HepG2 (cell line): Measurements from ENCODE around the gene CES1. TPM values are rescaled to one million over a fixed set of nuclear protein-coding genes. Genes with fewer than 3 reads are reported as not detected.

Experiments
- ATAC-seq: fragments of 200-7000 bp; cut with Tn5 transposase; 3 replicates; pipeline ENCODE4 v1.9.1; 2020; ENCODE audit warnings: mild to moderate bottlenecking, moderate library complexity
- BruUV-seq: library from RNA; stranded (reverse); fragments of 400-500 nt; replicated peaks from 2 replicates; lab custom pipeline; 2021; lab: Mats Ljungman, UMichigan
- CTCF ChIA-PET: fragments of 300-600 bp; formaldehyde crosslinking; extraction: SDS; loops from one replicate; lab custom pipeline; 2021; ENCODE audit warnings: low total read pairs, inconsistent platforms, low intra/inter-chr PET ratio; lab: Yijun Ruan, JAX
- POLR2A ChIA-PET: fragments of 350-600 bp; sonication (Branson Sonifier 250); formaldehyde crosslinking; loops from one replicate; lab custom pipeline; 2020; ENCODE audit warnings: antibody characterized with exemption, inconsistent platforms; lab: Yijun Ruan, JAX
- DNase-seq: peaks from one replicate; pipeline ENCODE4 v3.0.0-alpha.2; 2015; ENCODE audit warnings: low spot score
- FAIRE-seq: peaks from 3 replicates; lab custom pipeline; 2011; peaks lifted over from hg19 to GRCh38; lab: Jason Lieb, UNC
- H2AFZ ChIP-seq: one replicate; pipeline ENCODE4 v1.6.1; 2011; ENCODE audit warnings: low read length, inconsistent platforms
- H3K27ac ChIP-seq: fragments of 300-600 bp; 3 replicates; pipeline ENCODE4 v1.8.0; 2011; ENCODE audit warnings: mixed run types, mild to moderate bottlenecking, mixed read lengths, low read length, inconsistent platforms; ENCODE audit not compliant: insufficient read depth; ENCODE audit errors: extremely low read length
- H3K27me3 ChIP-seq, 2 experiments: fragments of 200-600 bp in 1 of 2; 2 replicates in 1 of 2; 3 replicates in 1 of 2; pipeline versions ENCODE4 v1.6.0 to v1.8.0; 2011; ENCODE audit warnings: low read length in 2 of 2, mild to moderate bottlenecking in 2 of 2, moderate library complexity in 2 of 2, inconsistent platforms in 1 of 2; ENCODE audit not compliant: insufficient read depth in 2 of 2, control insufficient read depth in 1 of 2
- H3K36me3 ChIP-seq, 2 experiments: fragments of 200-600 bp in 1 of 2; replicated peaks in 1 of 2; 2 replicates in 1 of 2; 3 replicates in 1 of 2; pipeline versions ENCODE4 v1.5.1 to v1.8.0; 2011; ENCODE audit warnings: low read length in 2 of 2, inconsistent platforms in 1 of 2; ENCODE audit not compliant: insufficient read depth in 2 of 2, control insufficient read depth in 1 of 2
- H3K4me1 ChIP-seq: 2 replicates; pipeline ENCODE4 v1.5.1; 2012; ENCODE audit warnings: low read length, inconsistent platforms; ENCODE audit not compliant: insufficient read depth
- H3K4me2 ChIP-seq: 2 replicates; pipeline ENCODE4 v1.6.0; 2011; ENCODE audit warnings: low read depth, low read length, inconsistent platforms
- H3K4me3 ChIP-seq, 3 experiments: fragments of 200-600 bp in 1 of 3; sonication (generic), shearing (Covaris generic) in 1 of 3; replicated peaks in 1 of 3; 2 replicates each; pipeline ENCODE4 v1.5.1; 2011 to 2016; ENCODE audit warnings: low read length in 3 of 3, inconsistent platforms in 2 of 3, low read depth in 2 of 3, mild to moderate bottlenecking in 2 of 3, control low read depth in 1 of 3, mixed read lengths in 1 of 3; ENCODE audit not compliant: insufficient read depth in 1 of 3
- H3K79me2 ChIP-seq: one replicate; pipeline ENCODE4 v1.6.1; 2011; ENCODE audit warnings: low read length, inconsistent platforms; ENCODE audit not compliant: insufficient read depth
- H3K9ac ChIP-seq: 2 replicates; pipeline ENCODE4 v1.6.0; 2011; ENCODE audit warnings: mild to moderate bottlenecking, low read depth, low read length, inconsistent platforms; ENCODE audit not compliant: insufficient read depth
- H3K9me3 ChIP-seq: 2 replicates; pipeline ENCODE4 v1.5.1; 2012; ENCODE audit warnings: mild to moderate bottlenecking, low read length
- H4K20me1 ChIP-seq: 2 replicates; pipeline ENCODE4 v1.6.0; 2011; ENCODE audit warnings: inconsistent platforms, mild to moderate bottlenecking, low read length, moderate library complexity; ENCODE audit not compliant: insufficient read depth
- ATM ChIP-seq: fragments of 450-650 bp; IDR thresholded peaks from 2 replicates; pipeline ENCODE4 v1.7.1; 2017; ENCODE audit warnings: mild to moderate bottlenecking, borderline replicate concordance
- BHLHE40 ChIP-seq: IDR thresholded peaks from 2 replicates; pipeline ENCODE4 v1.6.1; 2011; ENCODE audit warnings: low read length, improper control_type of control experiment
- E2F1 ChIP-seq: sonication (generic); formaldehyde crosslinking; IDR thresholded peaks from 2 replicates; pipeline ENCODE4 v1.5.0; 2020; ENCODE audit warnings: missing genetic modification reagents
- FOXC1 ChIP-seq: sonication (generic); formaldehyde crosslinking; IDR thresholded peaks from 2 replicates; pipeline ENCODE4 v1.8.0; 2022; ENCODE audit warnings: mild to moderate bottlenecking, missing genetic modification reagents, borderline replicate concordance
- JUND ChIP-seq: sonication (generic); formaldehyde crosslinking; IDR thresholded peaks from 2 replicates; pipeline ENCODE4 v1.8.0; 2022; ENCODE audit warnings: mild to moderate bottlenecking, missing genetic modification reagents
- KDM2A ChIP-seq: sonication (generic); formaldehyde crosslinking; IDR thresholded peaks from 2 replicates; pipeline ENCODE4 v1.4.0; 2020; ENCODE audit warnings: low read depth, missing genetic modification reagents, borderline replicate concordance
- MEIS1 ChIP-seq: sonication (generic); formaldehyde crosslinking; IDR thresholded peaks from 2 replicates; pipeline ENCODE4 v1.9.0; 2021; ENCODE audit warnings: mild to moderate bottlenecking, missing genetic modification reagents, moderate library complexity, borderline replicate concordance
- RARA ChIP-seq: IDR thresholded peaks from 2 replicates; pipeline ENCODE4 v1.6.1; 2016; ENCODE audit warnings: missing genetic modification reagents, missing compliant biosample characterization
- RBM22 ChIP-seq: fragments of 200-400 bp; formaldehyde crosslinking; optimal IDR thresholded peaks from 2 replicates; pipeline ENCODE3; 2017; ENCODE audit warnings: mild to moderate bottlenecking, low read length, moderate library complexity
- TCF7 ChIP-seq: sonication (generic); IDR thresholded peaks from 2 replicates; pipeline ENCODE4 v1.6.1; 2016; ENCODE audit warnings: antibody characterized with exemption, low read depth
- ZNF138 ChIP-seq: sonication (generic); formaldehyde crosslinking; IDR thresholded peaks from 2 replicates; pipeline ENCODE4 v1.5.0; 2020; ENCODE audit warnings: mild to moderate bottlenecking, low read depth, missing genetic modification reagents
- ZNF614 ChIP-seq: IDR thresholded peaks from 2 replicates; pipeline ENCODE4 v1.6.1; 2018; ENCODE audit warnings: missing biosample characterization, missing genetic modification reagents, inconsistent platforms, borderline replicate concordance
- WGBS: methylation state at CpG from one replicate; pipeline ENCODE4 v1.1.6; 2017; ENCODE audit warnings: low lambda C conversion rate; 5-methylcytosine and 5-hydroxymethylcytosine counted together
- in situ Hi-C: cut with HindIII; loops from 2 replicates; pipeline ENCODE4 v1.10.0; 2017; ENCODE audit warnings: low pct_unique_long_range_greater_than_20kb; ENCODE audit not compliant: extremely low pct_ligation_motif_present
- intact Hi-C: fragments of 100-400 bp; cut with micrococcal nuclease; formaldehyde crosslinking; loops from one replicate; pipeline ENCODE4 v1.10.0; 2022; ENCODE audit not compliant: unreplicated experiment
- polyA plus RNA-seq, 8 experiments: library from polyadenylated mRNA; depleted of rRNA in 3 of 8; stranded (reverse) in 7 of 8; unstranded in 1 of 8; fragments of >200 nt; fragmentation: Illumina TruSeq in 4 of 8; extraction: Trizol in 4 of 8; gene quantifications; 2 replicates each; pipeline versions ENCODE4 v1.2.1 to v1.2.3, GENCODE V29; 2011 to 2016; ENCODE audit warnings: low read depth in 4 of 8, missing spikeins in 1 of 8, mixed read lengths in 1 of 8; ENCODE audit not compliant: insufficient read depth in 1 of 8
- total RNA-seq, 5 experiments: library from RNA; depleted of rRNA; stranded (reverse); fragments of >200 nt; fragmentation: Illumina TruSeq; extraction: Trizol; gene quantifications; 2 replicates each; pipeline ENCODE4 v1.2.3, GENCODE V29; 2016; ENCODE audit warnings: low read depth in 1 of 5
- TF ChIP-seq, protein P1 (sequence below): sonication (generic); formaldehyde crosslinking; IDR thresholded peaks from 2 replicates; pipeline ENCODE4 v1.5.1; 2020; ENCODE audit warnings: missing genetic modification reagents, mild to moderate bottlenecking, borderline replicate concordance
- TF ChIP-seq, protein P2 (sequence below): sonication (generic); formaldehyde crosslinking; IDR thresholded peaks from 2 replicates; pipeline ENCODE4 v1.5.1; 2020; ENCODE audit warnings: mild to moderate bottlenecking, missing genetic modification reagents, borderline replicate concordance

CES1 gene
- total and polyA plus RNA-seq, 2 of the 13 experiments (the other 11 are each of a cell fraction or from before 2014, with no cell fraction given): 136 to 198 TPM

DNA sequence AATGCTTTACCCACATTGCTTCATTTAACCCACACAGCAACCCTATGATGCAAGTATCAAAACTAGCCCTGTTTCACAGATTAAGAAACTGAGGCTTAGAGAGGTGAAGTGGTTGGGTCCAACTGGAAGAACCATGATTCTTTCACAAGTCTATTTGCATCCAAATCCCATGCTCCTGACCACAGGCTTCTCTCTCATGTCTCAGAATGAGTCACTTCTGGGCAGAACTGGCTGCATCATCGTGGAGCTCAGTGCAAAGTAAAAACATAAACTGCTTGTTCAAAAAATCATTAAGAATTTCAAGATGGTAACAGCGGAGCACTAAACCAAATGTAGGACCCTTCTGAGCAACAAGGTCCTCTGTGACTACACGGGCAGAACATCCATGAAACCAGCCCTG lies 20.2 kb upstream of the CES1 start:
- intact Hi-C loops (no loop called here), in situ Hi-C loops (no loop called here)
- H3K9ac ChIP-seq: no peak overlapping the region
- H3K4me2 ChIP-seq: no peak overlapping the region
- CTCF ChIA-PET: no interaction called here
- no peaks in the 10 kb centered on the region for H3K4me1 ChIP-seq
- no peaks in the 10 kb centered on the region for H3K9me3 ChIP-seq
- no peak overlapping the region for H3K4me3 ChIP-seq
- no peak overlapping the region for H2AFZ ChIP-seq
- no peaks in the 10 kb centered on the region for H4K20me1 ChIP-seq
- FAIRE-seq (no peak), ATAC-seq (no peak), DNase-seq (no peak)
- peaks cover 0 to 14% of the 10 kb centered on the region in 2 experiments; a peak in 2 of 5 replicates for H3K27me3 ChIP-seq
- H3K27ac ChIP-seq: no peak overlapping the region
- H3K79me2 ChIP-seq: no peaks in the 10 kb centered on the region
- POLR2A ChIA-PET: no interaction called here
- BruUV-seq: no TSS peak
- WGBS: 3% methylated on average over 3 of the region's 3 CpGs
- no peaks in the 10 kb centered on the region for H3K36me3 ChIP-seq
- TF ChIP-seq RARA (CRISPR knock-in tag) (no peak), MEIS1 (CRISPR knock-in tag) (no peak), KDM2A (CRISPR knock-in tag) (no peak), JUND (CRISPR knock-in tag) (no peak)
- TF ChIP-seq, protein P1, sequence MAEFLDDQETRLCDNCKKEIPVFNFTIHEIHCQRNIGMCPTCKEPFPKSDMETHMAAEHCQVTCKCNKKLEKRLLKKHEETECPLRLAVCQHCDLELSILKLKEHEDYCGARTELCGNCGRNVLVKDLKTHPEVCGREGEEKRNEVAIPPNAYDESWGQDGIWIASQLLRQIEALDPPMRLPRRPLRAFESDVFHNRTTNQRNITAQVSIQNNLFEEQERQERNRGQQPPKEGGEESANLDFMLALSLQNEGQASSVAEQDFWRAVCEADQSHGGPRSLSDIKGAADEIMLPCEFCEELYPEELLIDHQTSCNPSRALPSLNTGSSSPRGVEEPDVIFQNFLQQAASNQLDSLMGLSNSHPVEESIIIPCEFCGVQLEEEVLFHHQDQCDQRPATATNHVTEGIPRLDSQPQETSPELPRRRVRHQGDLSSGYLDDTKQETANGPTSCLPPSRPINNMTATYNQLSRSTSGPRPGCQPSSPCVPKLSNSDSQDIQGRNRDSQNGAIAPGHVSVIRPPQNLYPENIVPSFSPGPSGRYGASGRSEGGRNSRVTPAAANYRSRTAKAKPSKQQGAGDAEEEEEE (CRISPR knock-in tag): no peak

- H3K36me3 ChIP-seq: no peaks in the 10 kb centered on the region
- H3K4me1 ChIP-seq: peaks cover 6% of the 10 kb centered on the region; the same call in 1 of the 2 replicates
- H3K4me3 ChIP-seq: no peak overlapping the region
- no TSS peak for BruUV-seq
- WGBS: 28% methylated on average over 4 of the region's 13 CpGs
- ATAC-seq (no peak), FAIRE-seq (no peak), DNase-seq (peak; percentile 13)
- H2AFZ ChIP-seq: no peak overlapping the region
- H3K4me2 ChIP-seq: no peak overlapping the region
- in situ Hi-C loops (no loop called here), intact Hi-C loops (no loop called here)
- no peak overlapping the region for H3K27ac ChIP-seq
- POLR2A ChIA-PET: no interaction called here
- no peaks in the 10 kb centered on the region for H3K9me3 ChIP-seq
- no peak overlapping the region for H3K9ac ChIP-seq
- no peaks in the 10 kb centered on the region for H3K79me2 ChIP-seq
- no peaks in the 10 kb centered on the region for H4K20me1 ChIP-seq
- H3K27me3 ChIP-seq: peaks cover 0 to 26% of the 10 kb centered on the region in 2 experiments; a peak in 3 of 5 replicates
- CTCF ChIA-PET: no interaction called here
- TF ChIP-seq, protein P2, sequence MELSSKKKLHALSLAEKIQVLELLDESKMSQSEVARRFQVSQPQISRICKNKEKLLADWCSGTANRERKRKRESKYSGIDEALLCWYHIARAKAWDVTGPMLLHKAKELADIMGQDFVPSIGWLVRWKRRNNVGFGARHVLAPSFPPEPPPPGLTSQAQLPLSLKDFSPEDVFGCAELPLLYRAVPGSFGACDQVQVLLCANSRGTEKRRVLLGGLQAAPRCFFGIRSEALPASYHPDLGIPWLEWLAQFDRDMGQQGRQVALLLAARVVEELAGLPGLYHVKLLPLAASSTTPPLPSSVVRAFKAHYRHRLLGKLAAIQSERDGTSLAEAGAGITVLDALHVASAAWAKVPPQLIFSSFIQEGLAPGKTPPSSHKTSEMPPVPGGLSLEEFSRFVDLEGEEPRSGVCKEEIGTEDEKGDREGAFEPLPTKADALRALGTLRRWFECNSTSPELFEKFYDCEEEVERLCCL (CRISPR knock-in tag): no peak
- no peak for TF ChIP-seq BHLHE40
- no peak for TF ChIP-seq E2F1 (CRISPR knock-in tag)
- TF ChIP-seq FOXC1 (CRISPR knock-in tag): no peak
- TF ChIP-seq TCF7: no peak
- no peak for TF ChIP-seq ATM
- no peak for TF ChIP-seq ZNF138 (CRISPR knock-in tag)
- TF ChIP-seq RBM22: no peak
- TF ChIP-seq ZNF614 (CRISPR knock-in tag): no peak
These were observed 16.6 kb upstream of the CES1 start for GRCh38 chr16:55849536-55849935.
